HepG2 (cell line): ENCODE results near the gene KCNMA1. TPM values are rescaled to one million over a fixed set of nuclear protein-coding genes. Genes with fewer than 3 reads are reported as not detected.

Experiments
- ATAC-seq: fragments of 200-7000 bp; cut with Tn5 transposase; 3 replicates; pipeline ENCODE4 v1.9.1; 2020; ENCODE audit warnings: mild to moderate bottlenecking, moderate library complexity
- BruUV-seq: library from RNA; stranded (reverse); fragments of 400-500 nt; replicated peaks from 2 replicates; lab custom pipeline; 2021; lab: Mats Ljungman, UMichigan
- CTCF ChIA-PET: fragments of 300-600 bp; formaldehyde crosslinking; extraction: SDS; loops from one replicate; lab custom pipeline; 2021; ENCODE audit warnings: low total read pairs, inconsistent platforms, low intra/inter-chr PET ratio; lab: Yijun Ruan, JAX
- POLR2A ChIA-PET: fragments of 350-600 bp; sonication (Branson Sonifier 250); formaldehyde crosslinking; loops from one replicate; lab custom pipeline; 2020; ENCODE audit warnings: antibody characterized with exemption, inconsistent platforms; lab: Yijun Ruan, JAX
- DNase-seq: peaks from one replicate; pipeline ENCODE4 v3.0.0-alpha.2; 2015; ENCODE audit warnings: low spot score
- FAIRE-seq: peaks from 3 replicates; lab custom pipeline; 2011; peaks lifted over from hg19 to GRCh38; lab: Jason Lieb, UNC
- H2AFZ ChIP-seq: one replicate; pipeline ENCODE4 v1.6.1; 2011; ENCODE audit warnings: low read length, inconsistent platforms
- H3K27ac ChIP-seq: fragments of 300-600 bp; 3 replicates; pipeline ENCODE4 v1.8.0; 2011; ENCODE audit warnings: mixed run types, mild to moderate bottlenecking, mixed read lengths, low read length, inconsistent platforms; ENCODE audit not compliant: insufficient read depth; ENCODE audit errors: extremely low read length
- H3K27me3 ChIP-seq, 2 experiments: fragments of 200-600 bp in 1 of 2; 2 replicates in 1 of 2; 3 replicates in 1 of 2; pipeline versions ENCODE4 v1.6.0 to v1.8.0; 2011; ENCODE audit warnings: low read length in 2 of 2, mild to moderate bottlenecking in 2 of 2, moderate library complexity in 2 of 2, inconsistent platforms in 1 of 2; ENCODE audit not compliant: insufficient read depth in 2 of 2, control insufficient read depth in 1 of 2
- H3K36me3 ChIP-seq, 2 experiments: fragments of 200-600 bp in 1 of 2; replicated peaks in 1 of 2; 2 replicates in 1 of 2; 3 replicates in 1 of 2; pipeline versions ENCODE4 v1.5.1 to v1.8.0; 2011; ENCODE audit warnings: low read length in 2 of 2, inconsistent platforms in 1 of 2; ENCODE audit not compliant: insufficient read depth in 2 of 2, control insufficient read depth in 1 of 2
- H3K4me1 ChIP-seq: 2 replicates; pipeline ENCODE4 v1.5.1; 2012; ENCODE audit warnings: low read length, inconsistent platforms; ENCODE audit not compliant: insufficient read depth
- H3K4me2 ChIP-seq: 2 replicates; pipeline ENCODE4 v1.6.0; 2011; ENCODE audit warnings: low read depth, low read length, inconsistent platforms
- H3K4me3 ChIP-seq, 3 experiments: fragments of 200-600 bp in 1 of 3; sonication (generic), shearing (Covaris generic) in 1 of 3; replicated peaks in 1 of 3; 2 replicates each; pipeline ENCODE4 v1.5.1; 2011 to 2016; ENCODE audit warnings: low read length in 3 of 3, inconsistent platforms in 2 of 3, low read depth in 2 of 3, mild to moderate bottlenecking in 2 of 3, control low read depth in 1 of 3, mixed read lengths in 1 of 3; ENCODE audit not compliant: insufficient read depth in 1 of 3
- H3K79me2 ChIP-seq: one replicate; pipeline ENCODE4 v1.6.1; 2011; ENCODE audit warnings: low read length, inconsistent platforms; ENCODE audit not compliant: insufficient read depth
- H3K9ac ChIP-seq: 2 replicates; pipeline ENCODE4 v1.6.0; 2011; ENCODE audit warnings: mild to moderate bottlenecking, low read depth, low read length, inconsistent platforms; ENCODE audit not compliant: insufficient read depth
- H3K9me3 ChIP-seq: 2 replicates; pipeline ENCODE4 v1.5.1; 2012; ENCODE audit warnings: mild to moderate bottlenecking, low read length
- H4K20me1 ChIP-seq: 2 replicates; pipeline ENCODE4 v1.6.0; 2011; ENCODE audit warnings: inconsistent platforms, mild to moderate bottlenecking, low read length, moderate library complexity; ENCODE audit not compliant: insufficient read depth
- CEBPG ChIP-seq: IDR thresholded peaks from 2 replicates; pipeline ENCODE4 v1.6.1; 2016
- HNF1A ChIP-seq, 2 experiments: sonication (generic) in 1 of 2; formaldehyde crosslinking in 1 of 2; IDR thresholded peaks; 2 replicates each; pipeline versions ENCODE4 v1.4.0 to v1.6.1; 2016 to 2020; ENCODE audit warnings: borderline replicate concordance in 1 of 2, low read depth in 1 of 2, mild to moderate bottlenecking in 1 of 2, missing genetic modification reagents in 1 of 2
- NBN ChIP-seq: fragments of 450-650 bp; conservative IDR thresholded peaks from 2 replicates; pipeline ENCODE4 v1.6.1; 2017
- NR3C1 ChIP-seq: sonication (generic); formaldehyde crosslinking; IDR thresholded peaks from 2 replicates; pipeline ENCODE4 v1.4.0; 2020; ENCODE audit warnings: missing genetic modification reagents
- SMAD1 ChIP-seq: sonication (generic); formaldehyde crosslinking; IDR thresholded peaks from 2 replicates; pipeline ENCODE4 v1.4.0; 2020; ENCODE audit warnings: missing genetic modification reagents, low read depth, mild to moderate bottlenecking, borderline replicate concordance
- ZNF629 ChIP-seq: sonication (generic); formaldehyde crosslinking; conservative IDR thresholded peaks from 2 replicates; pipeline ENCODE4 v1.5.0; 2020; ENCODE audit warnings: missing genetic modification reagents
- ZNF660 ChIP-seq: sonication (generic); formaldehyde crosslinking; IDR thresholded peaks from 2 replicates; pipeline ENCODE4 v1.5.1; 2020; ENCODE audit warnings: mild to moderate bottlenecking, low read depth, missing genetic modification reagents, borderline replicate concordance
- ZNF737 ChIP-seq: sonication (generic); formaldehyde crosslinking; IDR thresholded peaks from 2 replicates; pipeline ENCODE4 v1.5.0; 2020; ENCODE audit warnings: missing genetic modification reagents, mild to moderate bottlenecking, borderline replicate concordance
- WGBS: methylation state at CpG from one replicate; pipeline ENCODE4 v1.1.6; 2017; ENCODE audit warnings: low lambda C conversion rate; 5-methylcytosine and 5-hydroxymethylcytosine counted together
- in situ Hi-C: cut with HindIII; loops from 2 replicates; pipeline ENCODE4 v1.10.0; 2017; ENCODE audit warnings: low pct_unique_long_range_greater_than_20kb; ENCODE audit not compliant: extremely low pct_ligation_motif_present
- intact Hi-C: fragments of 100-400 bp; cut with micrococcal nuclease; formaldehyde crosslinking; loops from one replicate; pipeline ENCODE4 v1.10.0; 2022; ENCODE audit not compliant: unreplicated experiment
- polyA plus RNA-seq, 8 experiments: library from polyadenylated mRNA; depleted of rRNA in 3 of 8; stranded (reverse) in 7 of 8; unstranded in 1 of 8; fragments of >200 nt; fragmentation: Illumina TruSeq in 4 of 8; extraction: Trizol in 4 of 8; gene quantifications; 2 replicates each; pipeline versions ENCODE4 v1.2.1 to v1.2.3, GENCODE V29; 2011 to 2016; ENCODE audit warnings: low read depth in 4 of 8, missing spikeins in 1 of 8, mixed read lengths in 1 of 8; ENCODE audit not compliant: insufficient read depth in 1 of 8
- total RNA-seq, 5 experiments: library from RNA; depleted of rRNA; stranded (reverse); fragments of >200 nt; fragmentation: Illumina TruSeq; extraction: Trizol; gene quantifications; 2 replicates each; pipeline ENCODE4 v1.2.3, GENCODE V29; 2016; ENCODE audit warnings: low read depth in 1 of 5
- TF ChIP-seq, protein P1 (sequence below): sonication (generic); formaldehyde crosslinking; IDR thresholded peaks from 2 replicates; pipeline ENCODE4 v1.4.0; 2020; ENCODE audit warnings: missing genetic modification reagents; ENCODE audit errors: not compliant biosample characterization
- TF ChIP-seq, protein P2 (sequence below): IDR thresholded peaks from 2 replicates; pipeline ENCODE4 v1.6.1; 2016; ENCODE audit warnings: mild to moderate bottlenecking

Gene KCNMA1
- total and polyA plus RNA-seq, 2 of the 13 experiments (the other 11 are each of a cell fraction or from before 2014, with no cell fraction given) = 0.02 TPM; not detected in 1

GRCh38 chr10:77455561-77455960 lies 182.0 kb downstream of the KCNMA1 start:
- H3K9ac ChIP-seq = no peak overlapping the region
- intact Hi-C loops = no loop called here
- H2AFZ ChIP-seq = no peak overlapping the region
- POLR2A ChIA-PET = no interaction called here
- FAIRE-seq = no peak
- H4K20me1 ChIP-seq = no peaks in the 10 kb centered on the region
- BruUV-seq = no TSS peak
- TF ChIP-seq ZNF660 (no peak), NR3C1 (CRISPR knock-in tag) (no peak), ZNF737 (CRISPR knock-in tag) (no peak), CEBPG (CRISPR knock-in tag) (no peak), HNF1A (IDR thresholded peaks at IDR 0.05; ENCODE audit: low read depth) (no peak), HNF1A (CRISPR knock-in tag; IDR thresholded peaks at IDR 0.05; ENCODE audit: borderline replicate concordance) (no peak), SMAD1 (CRISPR knock-in tag) (no peak), NBN (no peak), ZNF629 (CRISPR knock-in tag) (no peak)
- TF ChIP-seq, protein P1, sequence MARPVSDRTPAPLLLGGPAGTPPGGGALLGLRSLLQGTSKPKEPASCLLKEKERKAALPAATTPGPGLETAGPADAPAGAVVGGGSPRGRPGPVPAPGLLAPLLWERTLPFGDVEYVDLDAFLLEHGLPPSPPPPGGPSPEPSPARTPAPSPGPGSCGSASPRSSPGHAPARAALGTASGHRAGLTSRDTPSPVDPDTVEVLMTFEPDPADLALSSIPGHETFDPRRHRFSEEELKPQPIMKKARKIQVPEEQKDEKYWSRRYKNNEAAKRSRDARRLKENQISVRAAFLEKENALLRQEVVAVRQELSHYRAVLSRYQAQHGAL (CRISPR knock-in tag) = no peak
- TF ChIP-seq, protein P2, sequence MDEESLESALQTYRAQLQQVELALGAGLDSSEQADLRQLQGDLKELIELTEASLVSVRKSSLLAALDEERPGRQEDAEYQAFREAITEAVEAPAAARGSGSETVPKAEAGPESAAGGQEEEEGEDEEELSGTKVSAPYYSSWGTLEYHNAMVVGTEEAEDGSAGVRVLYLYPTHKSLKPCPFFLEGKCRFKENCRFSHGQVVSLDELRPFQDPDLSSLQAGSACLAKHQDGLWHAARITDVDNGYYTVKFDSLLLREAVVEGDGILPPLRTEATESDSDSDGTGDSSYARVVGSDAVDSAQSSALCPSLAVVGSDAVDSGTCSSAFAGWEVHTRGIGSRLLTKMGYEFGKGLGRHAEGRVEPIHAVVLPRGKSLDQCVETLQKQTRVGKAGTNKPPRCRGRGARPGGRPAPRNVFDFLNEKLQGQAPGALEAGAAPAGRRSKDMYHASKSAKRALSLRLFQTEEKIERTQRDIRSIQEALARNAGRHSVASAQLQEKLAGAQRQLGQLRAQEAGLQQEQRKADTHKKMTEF (CRISPR knock-in tag) = no peak
- TF ChIP-seq, all 625 proteins: peak for 0
- Histone ChIP-seq H3K9me3 (no peaks in the 10 kb centered on the region), H3K79me2 (no peaks in the 10 kb centered on the region), H3K4me1 (peaks cover 16% of the 10 kb centered on the region), H3K36me3 (no peaks in the 10 kb centered on the region), H3K4me3 (no peak overlapping the region), H3K27ac (no peak overlapping the region), H3K27me3 (no peaks in the 10 kb centered on the region; a peak in 1 of 5 replicates), H3K4me2 (no peak overlapping the region)
- DNase-seq (no peak), ATAC-seq (no peak)
- in situ Hi-C loops = no loop called here
- CTCF ChIA-PET = no interaction called here
- WGBS = 5% methylated on average over 2 of the region's 2 CpGs
